ENCODE data around the gene KRTDAP. TPM values are rescaled to one million over a fixed set of nuclear protein-coding genes. Genes with fewer than 3 reads are reported as not detected.
"Not testable (repeated sequence)": the region's sequence is repeated elsewhere in the genome, so short reads cannot be mapped to it uniquely, and the experiment has no call there.

The KRTDAP gene
- polyA plus RNA-seq, 1 donor (not counting 4 experiments of a cell fraction or from before 2014, with no cell fraction given) = 85.4 TPM

DNA sequence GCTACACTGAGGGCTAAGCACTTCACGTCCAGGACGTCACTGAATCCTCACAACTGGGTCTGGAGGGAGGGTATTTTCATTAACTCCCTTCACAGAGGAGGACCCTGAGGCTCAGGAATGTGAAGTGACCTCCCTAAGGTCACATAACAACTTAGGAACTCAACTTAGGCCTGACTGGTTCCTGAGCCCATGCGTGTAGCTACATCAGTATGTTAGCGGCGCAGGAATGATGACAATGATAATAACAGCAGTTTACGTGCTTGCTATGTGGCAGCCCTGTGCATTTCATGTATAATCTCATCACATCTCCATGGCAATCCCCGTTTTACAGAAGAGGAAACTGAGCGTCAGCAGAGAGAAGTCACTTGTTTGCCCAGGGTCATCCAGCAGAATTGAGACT lies 18.3 kb downstream of the KRTDAP start:
- Histone ChIP-seq H3K9me1 (ENCODE audit: control insufficient read depth, extremely low read depth, insufficient read depth, low read length) (no peaks in the 10 kb centered on the region), H3K4me2 (ENCODE audit: control insufficient read depth, extremely low read depth, insufficient read depth, low read depth, low read length) (no peak overlapping the region), H3K36me3 (ENCODE audit: control insufficient read depth in 2 of 2, extremely low read depth in 1 of 2, insufficient read depth in 2 of 2, low read length in 2 of 2) (no peaks in the 10 kb centered on the region), H3K4me3 (ENCODE audit: control insufficient read depth in 2 of 3, extremely low read depth in 1 of 3, insufficient read depth in 2 of 3, low read depth in 1 of 3, low read length in 3 of 3) (no peak overlapping the region), H4K20me1 (ENCODE audit: control insufficient read depth, extremely low read depth, insufficient read depth, low read length) (no peaks in the 10 kb centered on the region), H3K4me1 (ENCODE audit: control insufficient read depth, extremely low read depth, insufficient read depth, low read length) (no peaks in the 10 kb centered on the region), H3K9me3 (ENCODE audit: control insufficient read depth, low read depth, low read length) (no peaks in the 10 kb centered on the region), H3K79me2 (ENCODE audit: control insufficient read depth, insufficient read depth, low read length) (no peaks in the 10 kb centered on the region), H3K27ac (ENCODE audit: control insufficient read depth, insufficient read depth, low read length) (no peak overlapping the region), H2AFZ (ENCODE audit: control insufficient read depth, low read length) (no peak overlapping the region), H3K27me3 (ENCODE audit: control insufficient read depth, extremely low read depth, insufficient read depth, low read length) (no peaks in the 10 kb centered on the region), H3K9ac (ENCODE audit: control insufficient read depth, extremely low read depth, insufficient read depth, low read length) (no peak overlapping the region)
- dilution Hi-C loops (cut with MboI; ENCODE audit: extremely low pct_ligation_motif_present, low sequenced_read_pairs) = no loop called here
- DNase-seq (ENCODE audit: low read depth, low spot score) (no peak), FAIRE-seq (no peak)
- TF ChIP-seq, protein P1, sequence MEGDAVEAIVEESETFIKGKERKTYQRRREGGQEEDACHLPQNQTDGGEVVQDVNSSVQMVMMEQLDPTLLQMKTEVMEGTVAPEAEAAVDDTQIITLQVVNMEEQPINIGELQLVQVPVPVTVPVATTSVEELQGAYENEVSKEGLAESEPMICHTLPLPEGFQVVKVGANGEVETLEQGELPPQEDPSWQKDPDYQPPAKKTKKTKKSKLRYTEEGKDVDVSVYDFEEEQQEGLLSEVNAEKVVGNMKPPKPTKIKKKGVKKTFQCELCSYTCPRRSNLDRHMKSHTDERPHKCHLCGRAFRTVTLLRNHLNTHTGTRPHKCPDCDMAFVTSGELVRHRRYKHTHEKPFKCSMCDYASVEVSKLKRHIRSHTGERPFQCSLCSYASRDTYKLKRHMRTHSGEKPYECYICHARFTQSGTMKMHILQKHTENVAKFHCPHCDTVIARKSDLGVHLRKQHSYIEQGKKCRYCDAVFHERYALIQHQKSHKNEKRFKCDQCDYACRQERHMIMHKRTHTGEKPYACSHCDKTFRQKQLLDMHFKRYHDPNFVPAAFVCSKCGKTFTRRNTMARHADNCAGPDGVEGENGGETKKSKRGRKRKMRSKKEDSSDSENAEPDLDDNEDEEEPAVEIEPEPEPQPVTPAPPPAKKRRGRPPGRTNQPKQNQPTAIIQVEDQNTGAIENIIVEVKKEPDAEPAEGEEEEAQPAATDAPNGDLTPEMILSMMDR (optimal IDR thresholded peaks at IDR 0.05 in 1 of 3, IDR thresholded peaks at IDR 0.05 in 1 of 3, conservative IDR thresholded peaks at IDR 0.05 in 1 of 3; ENCODE audit: extremely low read depth in 1 of 3, insufficient read depth in 2 of 3, low read length in 3 of 3) = no peak
- TF ChIP-seq EZH2 (IDR thresholded peaks at IDR 0.05; ENCODE audit: low read length) = no peak

DNA sequence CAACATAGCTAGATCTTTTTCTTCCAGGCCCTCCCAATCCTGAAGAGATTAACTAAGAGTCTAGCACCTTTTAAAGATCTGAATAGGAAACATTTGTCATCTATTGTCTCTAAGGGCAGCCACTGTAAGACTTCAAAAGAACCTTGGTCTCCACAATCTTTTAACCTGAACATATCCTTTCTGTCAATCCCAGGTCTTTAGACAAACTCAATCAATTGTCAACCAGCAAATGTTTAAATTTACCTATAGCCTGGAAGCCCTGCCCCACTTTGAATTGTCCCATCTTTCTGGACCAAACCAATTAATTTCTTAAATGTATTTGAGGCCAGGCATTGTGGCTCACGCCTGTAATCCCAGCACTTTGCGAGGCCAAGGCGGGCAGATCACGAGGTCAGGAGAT lies 19.2 kb downstream of the KRTDAP start:
- FAIRE-seq; H3K9me1 ChIP-seq (ENCODE audit: control insufficient read depth, extremely low read depth, insufficient read depth, low read length); H4K20me1 ChIP-seq (ENCODE audit: control insufficient read depth, extremely low read depth, insufficient read depth, low read length); H3K9me3 ChIP-seq (ENCODE audit: control insufficient read depth, low read depth, low read length); H3K9ac ChIP-seq (ENCODE audit: control insufficient read depth, extremely low read depth, insufficient read depth, low read length); H3K4me2 ChIP-seq (ENCODE audit: control insufficient read depth, extremely low read depth, insufficient read depth, low read depth, low read length); H3K4me1 ChIP-seq (ENCODE audit: control insufficient read depth, extremely low read depth, insufficient read depth, low read length); dilution Hi-C loops (cut with MboI; ENCODE audit: extremely low pct_ligation_motif_present, low sequenced_read_pairs); H3K36me3 ChIP-seq (ENCODE audit: control insufficient read depth in 2 of 2, extremely low read depth in 1 of 2, insufficient read depth in 2 of 2, low read length in 2 of 2); H3K4me3 ChIP-seq (ENCODE audit: control insufficient read depth in 2 of 3, extremely low read depth in 1 of 3, insufficient read depth in 2 of 3, low read depth in 1 of 3, low read length in 3 of 3); H3K27me3 ChIP-seq (ENCODE audit: control insufficient read depth, extremely low read depth, insufficient read depth, low read length); H2AFZ ChIP-seq (ENCODE audit: control insufficient read depth, low read length); DNase-seq (ENCODE audit: low read depth, low spot score); H3K27ac ChIP-seq (ENCODE audit: control insufficient read depth, insufficient read depth, low read length); H3K79me2 ChIP-seq (ENCODE audit: control insufficient read depth, insufficient read depth, low read length): not testable (repeated sequence)

DNA sequence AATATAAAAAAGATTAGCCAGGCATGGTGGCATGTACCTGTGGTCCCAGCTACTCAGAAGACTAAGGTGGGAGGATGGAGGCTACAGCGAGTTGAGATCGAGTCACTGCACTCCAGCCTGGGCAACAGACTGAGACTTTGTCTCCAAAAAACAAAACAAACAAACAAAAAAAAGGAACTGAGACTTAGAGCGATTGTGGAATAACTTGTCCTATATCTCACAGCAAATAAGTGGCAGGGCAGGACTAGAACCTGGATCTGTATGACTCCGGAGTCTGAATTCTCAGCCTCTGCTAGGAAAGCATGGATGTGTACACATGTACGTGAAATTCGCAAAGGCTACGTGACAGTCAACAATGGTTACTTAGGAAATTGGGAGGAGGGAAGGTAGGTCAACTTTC lies 20.1 kb downstream of the KRTDAP start:
- H3K27me3 ChIP-seq (ENCODE audit: control insufficient read depth, extremely low read depth, insufficient read depth, low read length) = no peaks in the 10 kb centered on the region
- FAIRE-seq = no peak
- dilution Hi-C loops (cut with MboI; ENCODE audit: extremely low pct_ligation_motif_present, low sequenced_read_pairs) = no loop called here

More for the DNA sequence above, 20.1 kb downstream of the KRTDAP start:
- no peaks in the 10 kb centered on the region for H3K9me1 ChIP-seq (ENCODE audit: control insufficient read depth, extremely low read depth, insufficient read depth, low read length)
- no peak for DNase-seq (ENCODE audit: low read depth, low spot score)
- H3K79me2 ChIP-seq (ENCODE audit: control insufficient read depth, insufficient read depth, low read length) = no peaks in the 10 kb centered on the region
- H2AFZ ChIP-seq (ENCODE audit: control insufficient read depth, low read length) = no peak overlapping the region
- no peak overlapping the region for H3K4me2 ChIP-seq (ENCODE audit: control insufficient read depth, extremely low read depth, insufficient read depth, low read depth, low read length)
- no peak overlapping the region for H3K27ac ChIP-seq (ENCODE audit: control insufficient read depth, insufficient read depth, low read length)
- no peaks in the 10 kb centered on the region for H3K36me3 ChIP-seq (ENCODE audit: control insufficient read depth in 2 of 2, extremely low read depth in 1 of 2, insufficient read depth in 2 of 2, low read length in 2 of 2)
- H3K9ac ChIP-seq (ENCODE audit: control insufficient read depth, extremely low read depth, insufficient read depth, low read length) = no peak overlapping the region
- H3K4me1 ChIP-seq (ENCODE audit: control insufficient read depth, extremely low read depth, insufficient read depth, low read length) = no peaks in the 10 kb centered on the region
- H3K9me3 ChIP-seq (ENCODE audit: control insufficient read depth, low read depth, low read length) = no peaks in the 10 kb centered on the region
- TF ChIP-seq, protein P1 (optimal IDR thresholded peaks at IDR 0.05 in 1 of 3, IDR thresholded peaks at IDR 0.05 in 1 of 3, conservative IDR thresholded peaks at IDR 0.05 in 1 of 3; ENCODE audit: extremely low read depth in 1 of 3, insufficient read depth in 2 of 3, low read length in 3 of 3) = no peak
- no peak for TF ChIP-seq EZH2 (IDR thresholded peaks at IDR 0.05; ENCODE audit: low read length)
- H4K20me1 ChIP-seq (ENCODE audit: control insufficient read depth, extremely low read depth, insufficient read depth, low read length) = no peaks in the 10 kb centered on the region
- no peak overlapping the region for H3K4me3 ChIP-seq (ENCODE audit: control insufficient read depth in 2 of 3, extremely low read depth in 1 of 3, insufficient read depth in 2 of 3, low read depth in 1 of 3, low read length in 3 of 3)

Measured in keratinocyte (primary cell).